Measurements from ENCODE around the gene CLIP2.
"Not testable (repeated sequence)": the region's sequence is repeated elsewhere in the genome, so short reads cannot be mapped to it uniquely, and the experiment has no call there.

CLIP2 gene

DNA sequence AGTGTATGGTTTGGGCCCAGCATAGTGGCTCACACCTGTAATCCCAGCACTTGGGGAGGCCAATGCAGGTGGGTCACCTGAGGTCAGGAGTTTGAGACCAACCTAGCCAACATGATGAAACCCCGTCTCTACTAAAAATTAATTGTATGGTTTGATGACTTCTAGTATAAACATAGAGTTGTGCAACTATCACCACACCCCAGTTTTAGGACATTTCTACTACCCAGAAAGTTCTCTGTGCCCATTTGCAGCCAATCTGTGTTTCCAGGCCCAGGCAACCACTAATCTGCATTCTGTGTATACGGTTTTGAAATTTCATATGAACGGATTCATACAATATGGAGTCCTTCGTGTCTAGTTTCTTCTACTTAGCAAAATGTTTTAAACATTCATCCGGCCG is 20.0 kb downstream of the CLIP2 start:
- no peak overlapping the region for H3K4me2 ChIP-seq (ENCODE audit: low read depth, low read length, poor library complexity, severe bottlenecking)
- no peak overlapping the region for H2AFZ ChIP-seq (ENCODE audit: low read length)
- H3K4me3 ChIP-seq (ENCODE audit: low read length, poor library complexity, severe bottlenecking), result no peak overlapping the region
- no peaks in the 10 kb centered on the region for H3K9me3 ChIP-seq (ENCODE audit: insufficient read depth, low read depth, low read length)
- no peaks in the 10 kb centered on the region; the same call in 1 of the 2 replicates for H3K79me2 ChIP-seq (ENCODE audit: insufficient read depth, low read length)
- H3K4me1 ChIP-seq (ENCODE audit: insufficient read depth, low read length, poor library complexity, severe bottlenecking), result no peaks in the 10 kb centered on the region
- H3K9me2 ChIP-seq (replicated peaks; ENCODE audit: low read depth, low read length), result no peaks in the 10 kb centered on the region
- no peaks in the 10 kb centered on the region for H4K20me1 ChIP-seq (ENCODE audit: insufficient read depth, low read length, poor library complexity, severe bottlenecking)
- no peak overlapping the region for H3K9ac ChIP-seq (ENCODE audit: low read depth, low read length, poor library complexity, severe bottlenecking)
- H3K36me3 ChIP-seq (ENCODE audit: insufficient read depth, low read length), result no peaks in the 10 kb centered on the region
- H3F3A ChIP-seq (ENCODE audit: low read depth), result no peaks in the 10 kb centered on the region
- H3K27me3 ChIP-seq (ENCODE audit: insufficient read depth, low read length, poor library complexity, severe bottlenecking), result no peaks in the 10 kb centered on the region
- TF ChIP-seq, protein P1, sequence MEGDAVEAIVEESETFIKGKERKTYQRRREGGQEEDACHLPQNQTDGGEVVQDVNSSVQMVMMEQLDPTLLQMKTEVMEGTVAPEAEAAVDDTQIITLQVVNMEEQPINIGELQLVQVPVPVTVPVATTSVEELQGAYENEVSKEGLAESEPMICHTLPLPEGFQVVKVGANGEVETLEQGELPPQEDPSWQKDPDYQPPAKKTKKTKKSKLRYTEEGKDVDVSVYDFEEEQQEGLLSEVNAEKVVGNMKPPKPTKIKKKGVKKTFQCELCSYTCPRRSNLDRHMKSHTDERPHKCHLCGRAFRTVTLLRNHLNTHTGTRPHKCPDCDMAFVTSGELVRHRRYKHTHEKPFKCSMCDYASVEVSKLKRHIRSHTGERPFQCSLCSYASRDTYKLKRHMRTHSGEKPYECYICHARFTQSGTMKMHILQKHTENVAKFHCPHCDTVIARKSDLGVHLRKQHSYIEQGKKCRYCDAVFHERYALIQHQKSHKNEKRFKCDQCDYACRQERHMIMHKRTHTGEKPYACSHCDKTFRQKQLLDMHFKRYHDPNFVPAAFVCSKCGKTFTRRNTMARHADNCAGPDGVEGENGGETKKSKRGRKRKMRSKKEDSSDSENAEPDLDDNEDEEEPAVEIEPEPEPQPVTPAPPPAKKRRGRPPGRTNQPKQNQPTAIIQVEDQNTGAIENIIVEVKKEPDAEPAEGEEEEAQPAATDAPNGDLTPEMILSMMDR (conservative IDR thresholded peaks at IDR 0.05; ENCODE audit: low read length), result no peak
- no peak for TF ChIP-seq EZH2phosphoT487 (IDR thresholded peaks at IDR 0.05; ENCODE audit: borderline replicate concordance)

DNA sequence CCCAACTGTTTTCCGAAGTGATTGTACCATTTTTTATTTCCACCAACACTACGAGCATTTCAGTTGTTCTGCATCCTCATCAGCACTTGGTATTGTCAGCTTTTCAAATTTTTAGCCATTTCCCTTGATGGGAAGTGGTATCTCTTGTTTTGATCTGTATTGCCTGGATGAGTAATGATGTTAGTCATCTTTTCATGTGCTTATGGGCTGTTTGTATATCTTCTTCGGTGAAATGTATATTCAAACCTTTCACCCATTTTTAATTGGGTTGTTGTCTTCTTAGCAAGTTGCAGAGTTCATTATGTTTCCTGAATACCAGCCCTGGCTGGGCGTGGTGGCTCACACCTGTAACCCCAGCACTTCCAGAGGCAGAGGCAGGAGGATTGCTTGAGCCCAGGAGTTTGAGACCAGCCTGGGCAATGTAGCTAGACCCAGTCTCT is 22.1 kb downstream of the CLIP2 start:
- no peaks in the 10 kb centered on the region; the same call in 1 of the 2 replicates for H3K79me2 ChIP-seq (ENCODE audit: insufficient read depth, low read length)
- H3K9ac ChIP-seq (ENCODE audit: low read depth, low read length, poor library complexity, severe bottlenecking), result no peak overlapping the region
- H3K4me3 ChIP-seq (ENCODE audit: low read length, poor library complexity, severe bottlenecking), result no peak overlapping the region
- no peak overlapping the region for H3K4me2 ChIP-seq (ENCODE audit: low read depth, low read length, poor library complexity, severe bottlenecking)
- no peaks in the 10 kb centered on the region for H3K36me3 ChIP-seq (ENCODE audit: insufficient read depth, low read length)
- no peak overlapping the region for H2AFZ ChIP-seq (ENCODE audit: low read length)
- no peaks in the 10 kb centered on the region for H4K20me1 ChIP-seq (ENCODE audit: insufficient read depth, low read length, poor library complexity, severe bottlenecking)
- H3K27me3 ChIP-seq (ENCODE audit: insufficient read depth, low read length, poor library complexity, severe bottlenecking), result no peaks in the 10 kb centered on the region
- no peaks in the 10 kb centered on the region for H3K9me3 ChIP-seq (ENCODE audit: insufficient read depth, low read depth, low read length)
- no peaks in the 10 kb centered on the region for H3F3A ChIP-seq (ENCODE audit: low read depth)
- no peaks in the 10 kb centered on the region for H3K4me1 ChIP-seq (ENCODE audit: insufficient read depth, low read length, poor library complexity, severe bottlenecking)
- TF ChIP-seq, protein P1 (conservative IDR thresholded peaks at IDR 0.05; ENCODE audit: low read length), result no peak
- TF ChIP-seq EZH2phosphoT487 (IDR thresholded peaks at IDR 0.05; ENCODE audit: borderline replicate concordance), result no peak
- no peaks in the 10 kb centered on the region for H3K9me2 ChIP-seq (replicated peaks; ENCODE audit: low read depth, low read length)

DNA sequence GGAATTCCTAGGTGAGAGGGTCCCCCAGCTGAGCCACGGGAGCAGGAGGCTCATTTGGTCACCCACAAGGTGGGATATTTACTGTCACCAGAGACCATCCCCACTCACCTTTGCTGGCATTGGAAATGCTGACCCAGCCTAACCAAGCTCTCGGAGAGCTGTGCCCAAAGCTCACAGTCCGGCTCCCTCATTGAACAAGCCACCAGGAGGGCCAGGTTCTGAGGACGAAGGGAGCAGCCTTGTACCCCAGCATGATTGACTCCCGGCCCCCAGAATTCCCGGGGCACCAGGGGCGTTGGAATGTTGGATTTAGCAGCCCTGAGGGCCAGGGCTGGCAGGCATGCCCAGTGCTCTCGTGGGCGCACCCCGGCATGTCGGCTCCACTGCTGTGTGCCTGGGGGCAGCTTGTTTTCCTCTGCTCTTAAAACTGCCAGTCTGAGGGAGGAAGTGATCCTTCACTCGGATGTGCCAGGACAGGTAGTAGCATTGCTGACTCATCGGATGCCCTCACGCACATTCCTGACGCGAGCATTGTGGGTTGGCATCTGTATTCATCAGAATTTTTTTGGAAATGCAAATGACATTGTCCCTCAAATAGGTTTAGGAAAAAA is 23.3 kb downstream of the CLIP2 start:
- no peak overlapping the region for H3K4me3 ChIP-seq (ENCODE audit: low read length, poor library complexity, severe bottlenecking)
- no peak overlapping the region for H3K9ac ChIP-seq (ENCODE audit: low read depth, low read length, poor library complexity, severe bottlenecking)
- H3K4me2 ChIP-seq (ENCODE audit: low read depth, low read length, poor library complexity, severe bottlenecking), result no peak overlapping the region
- no peaks in the 10 kb centered on the region for H3K9me3 ChIP-seq (ENCODE audit: insufficient read depth, low read depth, low read length)
- H3K36me3 ChIP-seq (ENCODE audit: insufficient read depth, low read length), result no peaks in the 10 kb centered on the region
- no peaks in the 10 kb centered on the region for H3F3A ChIP-seq (ENCODE audit: low read depth)
- no peaks in the 10 kb centered on the region for H3K27me3 ChIP-seq (ENCODE audit: insufficient read depth, low read length, poor library complexity, severe bottlenecking)
- H4K20me1 ChIP-seq (ENCODE audit: insufficient read depth, low read length, poor library complexity, severe bottlenecking), result no peaks in the 10 kb centered on the region
- H3K4me1 ChIP-seq (ENCODE audit: insufficient read depth, low read length, poor library complexity, severe bottlenecking), result no peaks in the 10 kb centered on the region
- H3K9me2 ChIP-seq (replicated peaks; ENCODE audit: low read depth, low read length), result no peaks in the 10 kb centered on the region
- H2AFZ ChIP-seq (ENCODE audit: low read length), result no peak overlapping the region
- H3K79me2 ChIP-seq (ENCODE audit: insufficient read depth, low read length), result no peaks in the 10 kb centered on the region; the same call in 1 of the 2 replicates
- no peak for TF ChIP-seq EZH2phosphoT487 (IDR thresholded peaks at IDR 0.05; ENCODE audit: borderline replicate concordance)

DNA sequence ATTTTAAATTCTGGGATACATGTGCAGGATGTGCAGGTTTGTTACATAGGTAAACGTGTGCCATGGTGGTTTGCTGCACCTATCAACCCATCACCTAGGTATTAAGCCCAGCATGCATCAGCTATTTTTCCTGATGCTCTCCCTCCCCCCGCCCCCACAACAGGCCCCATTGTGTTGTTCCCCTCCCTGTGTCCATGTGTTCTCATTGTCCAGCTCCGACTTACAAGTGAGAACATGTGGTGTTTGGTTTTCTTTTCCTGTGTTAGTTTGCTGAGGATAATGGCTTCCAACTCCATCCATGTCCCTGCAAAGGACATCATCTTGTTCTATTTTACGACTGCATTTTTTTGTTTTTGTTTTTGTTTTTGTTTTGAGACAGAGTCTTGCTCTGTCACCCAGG is 26.7 kb downstream of the CLIP2 start:
- H3K9ac ChIP-seq (ENCODE audit: low read depth, low read length, poor library complexity, severe bottlenecking); H3F3A ChIP-seq (ENCODE audit: low read depth); H3K79me2 ChIP-seq (ENCODE audit: insufficient read depth, low read length); H2AFZ ChIP-seq (ENCODE audit: low read length); H3K9me3 ChIP-seq (ENCODE audit: insufficient read depth, low read depth, low read length); H3K4me2 ChIP-seq (ENCODE audit: low read depth, low read length, poor library complexity, severe bottlenecking); H4K20me1 ChIP-seq (ENCODE audit: insufficient read depth, low read length, poor library complexity, severe bottlenecking); H3K27me3 ChIP-seq (ENCODE audit: insufficient read depth, low read length, poor library complexity, severe bottlenecking); H3K9me2 ChIP-seq (replicated peaks; ENCODE audit: low read depth, low read length); H3K4me3 ChIP-seq (ENCODE audit: low read length, poor library complexity, severe bottlenecking); H3K4me1 ChIP-seq (ENCODE audit: insufficient read depth, low read length, poor library complexity, severe bottlenecking); H3K36me3 ChIP-seq (ENCODE audit: insufficient read depth, low read length): not testable (repeated sequence)

Data from Loucy (cell line).